Activated CD4-positive, alpha-beta T cell treated with anti-CD3 and anti-CD28 coated beads, Interleukin-2, amount 50 U/mL, for 1 hour (primary cell): Measurements from ENCODE around the gene ZNF423.

Source experiments
- DNase-seq: peaks from one replicate; pipeline ENCODE4 v3.0.0-alpha.2; 2020

ZNF423 gene

GRCh38 chr16:49465661-49466528, 390.0 kb downstream of the ZNF423 start:
- DNase-seq = no peak

GRCh38 chr16:49464877-49465504, 390.9 kb downstream of the ZNF423 start:
- DNase-seq = no peak

DNA sequence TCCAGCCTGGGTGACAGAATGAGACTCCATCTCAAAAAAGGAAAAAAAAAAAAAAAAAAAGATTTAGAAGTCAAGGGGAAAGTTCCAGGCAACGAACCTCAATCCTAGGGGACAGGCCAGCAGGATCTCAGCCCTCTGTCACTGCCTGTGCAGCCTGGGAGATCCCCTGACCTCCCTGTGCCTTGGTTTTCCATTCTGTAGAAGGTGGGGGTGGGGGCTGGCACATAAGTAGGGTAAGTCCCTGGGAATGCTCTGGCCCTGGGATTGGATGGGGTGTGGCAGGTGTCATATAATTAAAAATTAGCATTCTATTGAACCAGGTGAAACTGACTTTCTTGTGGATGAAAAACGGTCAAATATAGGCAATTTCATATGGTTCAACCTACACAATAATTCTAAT, 391.8 kb downstream of the ZNF423 start:
- DNase-seq = no peak

DNA sequence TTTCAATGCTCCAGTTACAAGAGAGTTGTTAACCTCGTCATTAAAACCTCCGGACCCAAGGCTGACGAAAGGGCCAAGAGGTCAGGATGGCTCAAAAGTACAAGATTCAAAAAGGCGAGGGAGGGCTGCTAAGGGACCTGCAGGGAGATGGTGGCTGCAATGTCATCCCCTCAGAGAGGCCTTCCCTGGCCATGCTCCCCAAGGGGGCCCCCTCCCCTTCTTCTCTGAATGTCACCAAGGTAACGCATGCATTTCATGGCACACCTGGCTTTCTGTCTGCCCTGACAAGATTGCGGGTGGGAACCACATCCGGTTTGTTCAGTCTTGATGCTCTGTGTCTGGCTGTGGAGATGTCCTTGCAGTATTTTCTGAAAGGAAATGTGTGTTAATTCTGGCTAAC, 392.4 kb downstream of the ZNF423 start:
- DNase-seq = peak; percentile 72

- DNase-seq = no peak
Measured at GRCh38 chr16:49462989-49463371, 392.9 kb downstream of the ZNF423 start.

DNA sequence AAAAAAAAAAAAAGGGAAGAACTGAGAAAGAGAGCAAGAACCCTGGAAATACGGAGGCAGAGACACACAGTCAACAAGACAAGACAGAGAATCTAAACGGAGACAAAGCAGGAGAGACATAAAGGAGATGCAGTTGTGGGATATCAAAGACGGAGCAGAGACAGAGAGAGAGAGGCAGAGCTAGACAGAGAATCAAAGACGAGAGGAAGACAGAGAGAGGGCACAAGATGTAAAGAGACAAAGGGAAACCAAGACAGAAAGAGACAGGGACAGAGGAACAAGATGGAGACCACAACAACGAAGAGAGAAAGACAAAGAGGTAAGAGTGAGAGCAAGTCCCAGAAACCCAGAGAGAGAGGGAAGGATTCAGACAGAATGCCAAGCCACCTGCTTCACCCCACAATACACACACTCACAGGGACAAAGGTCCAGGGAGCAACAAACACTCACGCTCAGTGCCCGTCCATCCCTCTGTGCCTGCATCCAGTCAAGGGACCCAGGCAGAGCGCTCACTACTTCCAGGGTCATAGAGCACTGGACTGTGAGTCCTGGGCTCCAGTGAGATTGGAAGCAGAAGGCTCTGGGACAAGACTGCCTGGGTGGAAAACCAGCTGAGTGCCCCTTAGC, 393.4 kb downstream of the ZNF423 start:
- no peak for DNase-seq

DNA sequence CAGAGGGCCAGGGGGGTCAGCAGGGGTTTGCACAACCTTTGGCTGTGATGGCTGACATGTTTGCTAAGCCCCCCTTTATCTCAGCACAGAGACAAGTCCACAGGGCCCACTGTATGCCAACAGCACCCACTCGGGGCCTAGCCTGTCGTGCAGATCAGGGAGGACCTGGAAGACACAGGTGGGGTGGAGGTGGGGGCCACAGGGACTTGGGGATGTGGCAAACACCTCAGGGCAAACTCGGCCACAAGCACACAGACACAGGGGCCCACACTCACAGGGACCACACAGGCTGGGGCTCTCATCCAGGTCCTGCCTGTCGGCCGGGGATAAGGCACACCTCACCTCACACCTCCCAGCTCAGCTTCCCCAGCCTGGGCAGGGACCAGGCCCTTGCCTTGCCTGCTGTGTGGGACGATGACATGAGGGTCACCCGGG, 394.4 kb downstream of the ZNF423 start:
- no peak for DNase-seq

DNA sequence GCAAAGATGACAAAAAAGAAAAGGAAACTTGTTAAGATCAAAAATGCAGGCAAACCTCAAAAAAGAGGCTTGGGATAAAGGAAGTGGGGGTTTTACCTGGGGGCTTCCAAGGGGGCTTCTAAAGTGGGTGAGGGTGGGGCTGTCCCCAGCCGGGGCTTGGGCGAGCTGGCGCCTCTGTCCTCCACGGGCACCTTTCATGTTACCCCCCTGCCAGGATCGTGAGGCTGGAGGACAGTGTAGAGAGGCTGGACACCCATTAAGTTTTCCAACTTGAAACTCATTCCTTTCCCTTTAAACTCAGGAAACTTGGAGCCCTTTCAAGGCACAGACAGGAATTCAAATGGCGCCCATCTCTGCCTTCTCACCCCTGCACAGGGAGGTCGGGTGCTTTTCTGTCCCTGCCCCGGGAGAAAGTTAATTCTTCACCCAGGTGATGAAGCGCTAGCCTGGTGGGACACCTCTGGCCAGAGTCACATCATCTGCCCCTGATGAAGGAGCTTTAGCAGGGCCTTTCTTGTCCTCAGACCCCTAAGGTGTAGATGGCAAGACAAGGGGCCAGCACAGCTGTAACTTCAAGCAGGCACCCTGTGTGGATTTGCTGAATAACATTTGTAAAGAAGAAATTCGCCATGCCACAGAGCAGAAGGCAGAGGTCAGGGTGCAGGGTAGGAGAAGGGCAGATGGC, 395.0 kb downstream of the ZNF423 start:
- DNase-seq = no peak

DNA sequence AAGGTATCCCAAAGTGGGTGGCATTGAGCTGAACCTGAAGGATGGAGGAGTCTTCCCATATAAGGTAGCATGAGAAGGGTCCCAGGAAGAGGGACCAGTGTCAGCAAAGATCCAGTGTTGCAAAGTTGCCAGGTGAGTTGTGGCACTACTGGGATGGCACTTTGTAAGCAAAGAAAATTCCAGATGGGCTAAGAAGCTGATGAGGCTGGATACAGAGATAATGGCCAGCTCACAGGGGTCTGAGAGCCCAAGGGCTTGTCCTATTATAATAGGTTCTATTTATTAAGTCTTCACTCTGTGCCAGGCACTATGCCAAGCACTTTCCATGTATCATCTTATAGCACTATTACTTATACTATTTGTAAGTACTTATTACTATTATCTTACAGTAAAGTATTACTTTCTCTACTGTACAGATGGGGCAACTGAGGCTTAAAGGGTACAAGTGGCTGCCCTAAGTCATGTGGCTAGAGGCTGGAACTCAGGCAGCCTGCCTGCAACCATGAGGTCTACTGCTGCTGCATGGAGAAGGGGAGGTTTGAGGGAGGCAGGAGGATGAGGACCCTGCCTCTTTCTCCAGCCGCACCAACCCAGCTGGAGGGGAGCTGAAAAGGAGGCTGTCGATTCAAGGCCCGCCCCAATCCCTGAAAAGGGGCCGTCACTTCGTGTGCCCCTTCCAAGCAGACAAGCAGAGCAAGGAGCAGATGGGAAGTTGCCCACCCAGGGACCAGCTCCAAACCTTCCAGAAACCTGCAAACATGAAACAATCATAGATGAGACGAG, 395.8 kb downstream of the ZNF423 start:
- DNase-seq = no peak

GRCh38 chr16:49458656-49459445, 397.1 kb downstream of the ZNF423 start:
- no peak for DNase-seq

GRCh38 chr16:49458243-49458642, 397.7 kb downstream of the ZNF423 start:
- DNase-seq = no peak

- no peak for DNase-seq
Measured at GRCh38 chr16:49457196-49457595, 398.7 kb downstream of the ZNF423 start.

DNA sequence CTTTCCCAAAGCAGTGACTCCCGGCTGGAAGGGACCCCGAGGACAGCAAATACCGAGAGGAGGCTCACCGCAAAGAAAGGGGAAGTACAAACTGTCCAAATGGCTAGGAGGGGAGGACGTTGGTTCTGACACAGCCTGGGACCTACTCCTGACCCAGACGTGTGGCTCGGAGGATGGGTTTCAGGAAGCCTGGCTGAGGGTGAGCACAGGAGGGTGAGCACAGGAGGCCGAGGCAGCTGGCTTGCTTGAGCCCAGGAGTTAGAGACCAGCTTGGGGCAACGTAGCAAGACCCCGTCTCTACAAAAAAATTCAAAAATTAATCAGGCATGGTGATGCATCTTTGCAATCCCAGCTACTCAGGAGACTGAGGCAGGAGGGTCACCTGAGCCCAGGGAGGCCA, 399.1 kb downstream of the ZNF423 start:
- DNase-seq = no peak

DNA sequence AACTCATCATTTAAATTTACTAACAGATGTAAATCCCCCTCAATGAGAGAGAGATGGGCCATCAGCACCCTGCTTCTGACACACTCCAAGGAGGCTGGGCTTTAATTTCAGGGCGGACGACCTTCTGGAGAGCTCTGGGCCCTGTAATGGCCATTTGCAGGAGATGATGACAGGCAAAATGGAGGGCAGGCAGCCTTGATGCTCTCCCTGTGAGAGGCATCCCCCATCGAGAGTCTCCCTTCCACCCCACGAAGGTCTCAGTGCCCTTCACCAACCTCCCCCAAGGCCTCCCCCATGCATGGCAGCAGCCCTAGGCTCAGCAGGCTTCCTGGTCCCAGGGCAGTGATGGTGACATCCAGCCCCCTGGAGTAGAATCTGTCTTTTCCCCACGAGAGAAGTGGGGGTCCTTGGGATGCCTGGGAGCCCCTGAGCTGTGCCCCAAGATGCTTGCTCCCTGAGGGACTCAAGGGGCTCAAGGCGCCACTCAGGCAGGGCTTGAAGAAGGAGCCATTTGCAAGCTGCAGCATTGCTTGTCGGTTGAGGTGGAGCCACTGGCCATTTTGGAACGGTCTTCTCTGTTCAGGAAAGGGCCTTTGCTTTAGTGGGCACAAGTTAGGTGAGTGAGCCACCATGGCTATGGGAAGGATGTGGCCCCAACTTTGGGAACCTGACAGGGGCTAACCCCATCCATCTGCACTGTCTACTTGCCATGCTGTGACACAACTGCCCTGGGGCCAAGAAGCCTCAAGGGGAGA, 399.7 kb downstream of the ZNF423 start:
- DNase-seq = no peak

GRCh38 chr16:49455181-49455990, 400.5 kb downstream of the ZNF423 start:
- no peak for DNase-seq

DNA sequence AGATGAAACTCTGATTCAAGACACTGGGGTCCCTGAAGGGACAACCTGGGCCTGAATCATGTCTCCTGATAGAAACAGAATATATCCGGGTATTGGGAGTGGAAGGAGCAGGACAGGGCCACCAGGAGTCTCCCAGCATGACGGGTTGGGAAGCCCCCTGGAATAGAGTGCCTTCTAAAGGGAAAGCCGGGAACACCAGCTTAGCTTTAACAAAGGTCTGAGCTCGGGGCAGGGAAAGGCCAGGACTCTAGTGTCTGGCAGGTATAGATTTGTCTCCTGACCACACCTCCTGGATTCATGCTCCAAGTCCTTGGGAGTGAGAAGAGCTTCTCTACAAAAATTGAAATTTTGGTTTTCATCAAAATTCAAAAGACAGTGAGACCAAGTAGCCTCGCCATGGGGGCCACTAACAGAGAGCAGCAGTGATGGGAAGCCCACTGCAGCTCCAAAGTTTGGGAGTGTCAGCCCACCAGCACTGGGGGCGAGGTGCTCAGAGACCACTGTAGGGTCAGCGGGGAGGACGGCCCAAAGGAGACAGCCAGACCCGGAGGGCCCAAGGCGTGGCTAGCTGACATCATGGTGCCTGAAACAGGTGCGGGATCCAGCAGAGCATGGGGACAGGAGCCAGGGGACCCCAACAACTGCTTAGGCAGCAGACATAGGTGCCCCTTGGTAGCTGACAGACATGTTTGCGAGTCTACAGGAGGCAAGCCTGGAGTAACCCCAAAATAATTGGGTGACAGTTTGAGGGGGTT, 401.3 kb downstream of the ZNF423 start:
- no peak for DNase-seq

GRCh38 chr16:49453983-49454382, 401.9 kb downstream of the ZNF423 start:
- no peak for DNase-seq

- no peak for DNase-seq
Measured at GRCh38 chr16:49453021-49453420, 402.9 kb downstream of the ZNF423 start.

DNA sequence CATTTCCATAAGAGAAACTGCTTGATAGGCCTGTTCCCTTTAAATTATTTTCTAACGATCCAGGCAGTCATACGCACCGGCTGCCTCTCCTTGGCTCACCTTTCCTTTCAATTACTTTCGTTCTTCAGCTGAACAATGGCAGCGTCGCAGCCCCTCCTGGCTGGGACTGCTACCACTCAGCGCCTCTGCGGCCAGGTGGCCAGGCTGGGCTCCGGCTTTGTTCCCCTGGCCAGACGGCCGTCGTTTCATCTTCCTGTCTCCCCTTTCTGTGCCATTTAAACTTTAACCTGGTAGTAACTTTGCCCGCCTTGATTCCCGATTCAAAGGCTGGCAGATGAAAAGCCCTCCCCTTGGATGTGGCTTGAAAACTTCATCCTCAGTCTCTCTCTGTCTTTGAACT, 403.3 kb downstream of the ZNF423 start:
- DNase-seq = no peak
